ENCODE results near the gene VPS33A. TPM values are rescaled to one million over a fixed set of nuclear protein-coding genes. Genes with fewer than 3 reads are reported as not detected.
A peak's percentile ranks its signal among the peaks of the same experiment; 100 is the strongest.

The VPS33A gene
- total RNA-seq, 3 donors from 2014 or later (not counting 1 experiment from before 2014, with no cell fraction given): 19.2 to 26.3 (median 24.1) TPM

DNA sequence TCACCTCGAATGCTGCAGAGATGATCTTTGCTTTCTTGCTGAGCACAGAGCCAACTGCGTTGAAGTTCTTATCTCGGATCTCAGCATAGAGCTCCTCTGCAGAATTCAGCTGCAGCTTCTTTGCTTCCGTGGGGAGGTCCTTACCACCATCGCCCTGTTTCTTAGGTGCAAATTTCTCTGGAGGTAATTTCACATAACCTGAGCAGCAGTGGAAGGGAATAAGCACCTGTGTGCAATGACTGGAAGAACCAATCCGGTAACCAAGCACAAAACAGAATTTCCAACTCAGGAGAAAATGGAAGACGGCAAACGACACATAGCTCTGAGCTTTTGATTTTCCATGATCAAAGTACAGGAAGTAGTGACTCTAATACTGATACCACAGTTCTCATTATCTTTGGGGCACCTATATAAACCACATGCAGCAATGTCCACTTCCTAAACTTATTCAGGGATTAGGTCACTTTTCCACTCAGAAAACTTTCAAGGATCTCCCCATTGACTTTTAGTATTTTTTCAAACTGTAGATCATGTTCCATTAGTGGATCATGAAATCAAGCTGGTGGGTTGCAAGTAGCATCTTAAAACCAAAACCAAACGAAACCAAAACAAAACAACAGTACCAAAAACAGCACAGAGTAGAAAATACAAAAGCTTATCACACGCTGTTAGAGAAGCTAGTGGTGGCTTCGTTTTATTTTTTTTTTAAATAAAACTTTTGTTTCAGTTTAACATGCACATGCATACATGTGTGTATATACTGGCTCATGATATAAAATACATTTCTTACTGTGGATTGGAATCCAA lies 21.5 kb downstream of the VPS33A start:
- peak overlapping the region in 1 of 2 donors; percentile 6 for H3K27ac Mint-ChIP-seq
- no peaks in the 10 kb centered on the region for H3K27me3 Mint-ChIP-seq (ENCODE audit: low read depth in 2 of 2)
- DNase-seq: peak in 1 of 2 donors; percentile 63
- H3K4me1 Mint-ChIP-seq: peaks cover 0 to 6% of the 10 kb centered on the region in 2 donors
- peaks cover 29% of the 10 kb centered on the region for H3K36me3 ChIP-seq (ENCODE audit: control insufficient read depth, insufficient read depth, low read length)
- intact Hi-C loops (cut with micrococcal nuclease): no loop called here
- no peaks in the 10 kb centered on the region for H3K4me1 ChIP-seq (ENCODE audit: control insufficient read depth, insufficient read depth, low read length)
- H3K4me3 ChIP-seq (ENCODE audit: low read length): peak overlapping the region; percentile 0
- H3K4me3 Mint-ChIP-seq: peak overlapping the region; percentile 1
- TF ChIP-seq, protein P1, sequence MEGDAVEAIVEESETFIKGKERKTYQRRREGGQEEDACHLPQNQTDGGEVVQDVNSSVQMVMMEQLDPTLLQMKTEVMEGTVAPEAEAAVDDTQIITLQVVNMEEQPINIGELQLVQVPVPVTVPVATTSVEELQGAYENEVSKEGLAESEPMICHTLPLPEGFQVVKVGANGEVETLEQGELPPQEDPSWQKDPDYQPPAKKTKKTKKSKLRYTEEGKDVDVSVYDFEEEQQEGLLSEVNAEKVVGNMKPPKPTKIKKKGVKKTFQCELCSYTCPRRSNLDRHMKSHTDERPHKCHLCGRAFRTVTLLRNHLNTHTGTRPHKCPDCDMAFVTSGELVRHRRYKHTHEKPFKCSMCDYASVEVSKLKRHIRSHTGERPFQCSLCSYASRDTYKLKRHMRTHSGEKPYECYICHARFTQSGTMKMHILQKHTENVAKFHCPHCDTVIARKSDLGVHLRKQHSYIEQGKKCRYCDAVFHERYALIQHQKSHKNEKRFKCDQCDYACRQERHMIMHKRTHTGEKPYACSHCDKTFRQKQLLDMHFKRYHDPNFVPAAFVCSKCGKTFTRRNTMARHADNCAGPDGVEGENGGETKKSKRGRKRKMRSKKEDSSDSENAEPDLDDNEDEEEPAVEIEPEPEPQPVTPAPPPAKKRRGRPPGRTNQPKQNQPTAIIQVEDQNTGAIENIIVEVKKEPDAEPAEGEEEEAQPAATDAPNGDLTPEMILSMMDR (IDR thresholded peaks at IDR 0.05): no peak
- ATAC-seq: peak in 1 of 3 donors; percentile 39
- H3K9me3 Mint-ChIP-seq: no peaks in the 10 kb centered on the region
- H3K27me3 ChIP-seq (ENCODE audit: control insufficient read depth, insufficient read depth, low read length): no peaks in the 10 kb centered on the region
- peak overlapping the region; percentile 37 for H3K27ac ChIP-seq (ENCODE audit: low read length)
- H3K36me3 Mint-ChIP-seq: peaks cover 9% of the 10 kb centered on the region
- 75% methylated on average over 9 of the region's 11 CpGs for WGBS (ENCODE audit: insufficient coverage)
- H3K9me3 ChIP-seq (ENCODE audit: control insufficient read depth, insufficient read depth, low read length): no peaks in the 10 kb centered on the region

DNA sequence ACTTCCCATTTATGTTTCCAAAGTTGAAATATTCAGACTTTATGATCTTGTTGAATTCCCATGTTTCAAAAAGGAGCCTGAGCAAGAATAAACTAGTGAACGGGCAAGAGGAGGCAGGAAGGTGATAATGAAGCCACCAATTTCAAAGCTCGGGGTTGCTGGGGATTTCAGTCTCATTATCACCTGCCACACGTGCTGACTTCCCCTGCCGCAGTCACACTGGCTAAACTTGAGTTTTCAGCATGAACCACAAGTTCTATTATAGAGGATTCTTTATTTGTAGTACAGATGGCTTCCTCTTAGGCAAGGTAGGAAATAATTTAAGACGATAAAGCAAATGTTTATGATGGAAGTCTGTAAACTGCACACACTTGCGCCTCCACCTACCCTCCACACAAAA lies 22.3 kb downstream of the VPS33A start:
- no peak overlapping the region for H3K27ac Mint-ChIP-seq
- no peak overlapping the region for H3K4me3 Mint-ChIP-seq
- ATAC-seq (no peak), DNase-seq (peak in 1 of 2 donors; percentile 67)
- H3K27me3 Mint-ChIP-seq (ENCODE audit: low read depth in 2 of 2): no peaks in the 10 kb centered on the region
- peaks cover 0 to 6% of the 10 kb centered on the region in 2 donors for H3K4me1 Mint-ChIP-seq
- TF ChIP-seq, protein P1 (IDR thresholded peaks at IDR 0.05): no peak
- H3K9me3 ChIP-seq (ENCODE audit: control insufficient read depth, insufficient read depth, low read length): no peaks in the 10 kb centered on the region
- WGBS (ENCODE audit: insufficient coverage): 55% methylated on average over 3 of the region's 6 CpGs
- H3K4me3 ChIP-seq (ENCODE audit: low read length): no peak overlapping the region
- H3K36me3 Mint-ChIP-seq: peaks cover 6% of the 10 kb centered on the region
- no peaks in the 10 kb centered on the region for H3K4me1 ChIP-seq (ENCODE audit: control insufficient read depth, insufficient read depth, low read length)
- no peaks in the 10 kb centered on the region for H3K27me3 ChIP-seq (ENCODE audit: control insufficient read depth, insufficient read depth, low read length)
- H3K27ac ChIP-seq (ENCODE audit: low read length): no peak overlapping the region
- H3K9me3 Mint-ChIP-seq: no peaks in the 10 kb centered on the region
- intact Hi-C loops (cut with micrococcal nuclease): no loop called here
- H3K36me3 ChIP-seq (ENCODE audit: control insufficient read depth, insufficient read depth, low read length): peaks cover 25% of the 10 kb centered on the region

DNA sequence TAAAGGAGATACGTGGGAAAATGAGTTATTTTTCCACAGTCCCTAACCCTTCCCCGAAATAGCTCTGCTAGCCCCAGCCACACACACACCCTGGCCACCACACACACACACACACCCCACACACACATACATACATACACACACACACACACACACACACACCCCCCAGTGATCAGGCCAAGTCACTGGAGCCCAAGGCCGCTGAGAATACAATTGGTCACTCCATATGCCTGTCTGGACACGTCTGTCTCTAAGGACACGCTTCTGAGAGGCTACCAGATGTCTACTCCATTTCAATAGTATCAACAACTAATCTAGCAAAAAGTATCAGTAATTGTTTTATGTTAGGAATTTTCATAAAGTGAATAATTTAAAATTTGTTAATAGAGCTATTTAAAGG lies 27.4 kb downstream of the VPS33A start:
- Mint-ChIP-seq H3K27me3 (ENCODE audit: low read depth in 2 of 2) (no peaks in the 10 kb centered on the region), H3K9me3 (no peaks in the 10 kb centered on the region), H3K4me1 (no peaks in the 10 kb centered on the region), H3K4me3 (no peak overlapping the region), H3K27ac (no peak overlapping the region), H3K36me3 (peaks cover 7% of the 10 kb centered on the region)
- DNase-seq (no peak), ATAC-seq (no peak)
- no peaks in the 10 kb centered on the region for H3K27me3 ChIP-seq (ENCODE audit: control insufficient read depth, insufficient read depth, low read length)
- TF ChIP-seq, protein P1 (IDR thresholded peaks at IDR 0.05): no peak
- no peak overlapping the region for H3K27ac ChIP-seq (ENCODE audit: low read length)
- H3K4me3 ChIP-seq (ENCODE audit: low read length): no peak overlapping the region
- intact Hi-C loops (cut with micrococcal nuclease): no loop called here
- no peaks in the 10 kb centered on the region for H3K9me3 ChIP-seq (ENCODE audit: control insufficient read depth, insufficient read depth, low read length)
- 96% methylated on average over 4 of the region's 5 CpGs for WGBS (ENCODE audit: insufficient coverage)
- peaks cover 33% of the 10 kb centered on the region for H3K36me3 ChIP-seq (ENCODE audit: control insufficient read depth, insufficient read depth, low read length)
- H3K4me1 ChIP-seq (ENCODE audit: control insufficient read depth, insufficient read depth, low read length): no peaks in the 10 kb centered on the region

All from natural killer cell (primary cell).